Right lobe of liver (tissue), 4 donors: ENCODE results near the gene PIN4.

Experiments
- CTCF ChIP-seq, 4 donors: fragments of 200-600 bp in 3 of 4; fragments of 450-650 bp in 1 of 4; IDR thresholded peaks; one replicate each; pipeline versions ENCODE4 v1.5.1 to v1.8.0; 2016 to 2022; ENCODE audit warnings: antibody characterized with exemption in 4 of 4, mild to moderate bottlenecking in 2 of 4
- POLR2A ChIP-seq: fragments of 450-650 bp; IDR thresholded peaks from one replicate; pipeline ENCODE4 v1.6.1; 2017; ENCODE audit warnings: antibody characterized with exemption, mild to moderate bottlenecking
- donor health status: DM: no; HTN: no; CAD: no.
- donor health status: DM: no; HTN: no; CAD: no.
- donor health status: DM: no; HTN: yes; CAD: no.

GRCh38 chrX:72180539-72180938 is 1.0 kb upstream of the PIN4 start:
- TF ChIP-seq CTCF (IDR thresholded peaks at IDR 0.05) (no peak), POLR2A (no peak)
